GM12873 (cell line): ENCODE results near the gene MRPS6.

Source experiments
- TF ChIP-seq, protein P1 (sequence below): IDR thresholded peaks from 2 replicates; pipeline ENCODE4 v1.5.1; 2012; ENCODE audit warnings: low read depth, mild to moderate bottlenecking, moderate library complexity, low read length, control low read depth; ENCODE audit not compliant: insufficient read depth; ENCODE audit errors: missing control alignments

The MRPS6 gene

DNA sequence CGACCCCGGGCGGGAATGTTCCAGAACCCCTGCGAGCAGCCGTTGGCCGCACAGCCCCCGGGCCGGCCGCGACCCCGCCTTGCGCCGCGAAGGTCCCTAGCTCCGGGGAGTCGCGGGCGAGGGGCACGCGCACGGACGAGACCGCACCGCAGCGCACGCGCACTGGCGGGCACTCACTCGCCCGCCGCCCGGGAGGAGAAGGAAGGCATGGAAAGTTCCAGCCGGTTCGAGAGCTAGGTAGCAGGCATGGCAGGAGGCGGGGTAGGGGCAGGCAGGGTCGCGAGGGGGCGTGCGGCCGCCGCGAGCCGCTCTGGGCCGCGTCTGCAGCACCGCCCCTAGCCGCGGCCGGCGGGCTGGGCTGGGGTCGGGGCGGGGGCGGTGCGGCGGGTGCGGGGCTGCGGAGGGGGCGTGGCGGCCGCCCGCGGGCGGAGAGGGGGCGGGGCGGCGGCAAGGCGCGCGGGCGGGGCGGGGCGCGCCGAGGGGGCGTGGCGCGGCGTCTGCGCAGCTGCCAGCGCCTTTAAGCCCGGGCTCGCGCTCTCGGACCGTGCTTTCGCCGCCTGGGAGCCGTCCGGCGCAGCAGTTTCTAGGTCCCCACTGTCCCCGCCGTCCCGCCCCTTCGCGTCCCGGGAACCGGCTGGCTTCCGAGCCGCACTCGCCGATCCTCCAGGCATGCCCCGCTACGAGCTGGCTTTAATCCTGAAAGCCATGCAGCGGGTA is at the start of gene MRPS6, which contains the start of gene SLC5A3:
Gene MRPS6, plus strand, starts transcription at position 547 of the 717 bp plus-strand sequence. Its CDS starts 123 bp downstream, at position 670.
Gene SLC5A3, plus strand, starts transcription at position 547 of the 717 bp plus-strand sequence. CDS start 21,621 bp downstream, outside the sequence.
- TF ChIP-seq, protein P1, sequence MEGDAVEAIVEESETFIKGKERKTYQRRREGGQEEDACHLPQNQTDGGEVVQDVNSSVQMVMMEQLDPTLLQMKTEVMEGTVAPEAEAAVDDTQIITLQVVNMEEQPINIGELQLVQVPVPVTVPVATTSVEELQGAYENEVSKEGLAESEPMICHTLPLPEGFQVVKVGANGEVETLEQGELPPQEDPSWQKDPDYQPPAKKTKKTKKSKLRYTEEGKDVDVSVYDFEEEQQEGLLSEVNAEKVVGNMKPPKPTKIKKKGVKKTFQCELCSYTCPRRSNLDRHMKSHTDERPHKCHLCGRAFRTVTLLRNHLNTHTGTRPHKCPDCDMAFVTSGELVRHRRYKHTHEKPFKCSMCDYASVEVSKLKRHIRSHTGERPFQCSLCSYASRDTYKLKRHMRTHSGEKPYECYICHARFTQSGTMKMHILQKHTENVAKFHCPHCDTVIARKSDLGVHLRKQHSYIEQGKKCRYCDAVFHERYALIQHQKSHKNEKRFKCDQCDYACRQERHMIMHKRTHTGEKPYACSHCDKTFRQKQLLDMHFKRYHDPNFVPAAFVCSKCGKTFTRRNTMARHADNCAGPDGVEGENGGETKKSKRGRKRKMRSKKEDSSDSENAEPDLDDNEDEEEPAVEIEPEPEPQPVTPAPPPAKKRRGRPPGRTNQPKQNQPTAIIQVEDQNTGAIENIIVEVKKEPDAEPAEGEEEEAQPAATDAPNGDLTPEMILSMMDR, result no peak

DNA sequence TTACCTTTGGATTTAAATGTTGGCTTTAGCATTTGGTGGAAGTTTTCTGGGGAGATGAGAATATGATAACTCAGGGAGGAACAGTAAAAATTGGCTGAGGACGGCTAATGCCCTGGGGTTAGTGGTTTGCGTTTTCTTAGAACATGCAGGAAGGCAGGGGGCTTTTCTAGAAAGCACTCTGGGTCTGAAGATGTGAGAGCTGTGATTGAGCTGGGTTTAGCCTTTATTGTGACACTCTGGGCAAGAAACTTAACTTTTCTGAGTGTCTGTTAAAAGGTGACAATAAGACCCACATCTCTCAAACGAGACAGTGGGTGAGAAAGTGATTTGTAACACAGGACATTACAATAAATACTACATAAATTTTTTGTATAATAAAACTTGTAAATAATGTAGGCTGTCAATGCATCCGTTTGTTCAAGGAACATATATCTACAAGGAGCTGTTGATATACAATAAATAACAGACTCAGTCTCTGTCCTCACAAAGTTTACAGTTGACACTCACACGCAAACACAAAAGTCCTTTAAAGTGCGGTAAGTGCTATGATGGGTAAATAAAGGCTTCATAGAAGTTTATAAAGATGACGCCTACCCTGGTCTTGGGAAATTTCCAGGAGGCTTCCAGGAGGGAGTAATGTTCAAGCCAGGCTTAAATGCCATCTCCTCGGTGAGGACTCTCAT is 49.5 kb upstream of the MRPS6 start:
- TF ChIP-seq, protein P1, result no peak

DNA sequence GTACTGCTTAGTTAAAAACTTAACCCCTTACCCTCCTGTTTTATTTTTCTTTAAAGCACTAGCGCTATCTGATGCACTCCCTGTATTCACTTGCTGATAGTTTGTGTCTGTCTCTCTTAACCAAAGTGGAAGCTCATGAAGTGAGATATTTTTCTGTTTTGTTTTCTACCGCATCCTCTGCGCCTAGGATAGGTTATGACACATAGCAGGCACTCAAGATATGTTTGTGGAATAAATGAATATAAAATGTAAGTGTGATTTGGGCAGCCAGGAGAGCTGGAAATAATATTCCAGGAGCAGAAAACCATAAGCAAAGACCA is 49.0 kb upstream of the MRPS6 start:
- TF ChIP-seq, protein P1, result no peak

DNA sequence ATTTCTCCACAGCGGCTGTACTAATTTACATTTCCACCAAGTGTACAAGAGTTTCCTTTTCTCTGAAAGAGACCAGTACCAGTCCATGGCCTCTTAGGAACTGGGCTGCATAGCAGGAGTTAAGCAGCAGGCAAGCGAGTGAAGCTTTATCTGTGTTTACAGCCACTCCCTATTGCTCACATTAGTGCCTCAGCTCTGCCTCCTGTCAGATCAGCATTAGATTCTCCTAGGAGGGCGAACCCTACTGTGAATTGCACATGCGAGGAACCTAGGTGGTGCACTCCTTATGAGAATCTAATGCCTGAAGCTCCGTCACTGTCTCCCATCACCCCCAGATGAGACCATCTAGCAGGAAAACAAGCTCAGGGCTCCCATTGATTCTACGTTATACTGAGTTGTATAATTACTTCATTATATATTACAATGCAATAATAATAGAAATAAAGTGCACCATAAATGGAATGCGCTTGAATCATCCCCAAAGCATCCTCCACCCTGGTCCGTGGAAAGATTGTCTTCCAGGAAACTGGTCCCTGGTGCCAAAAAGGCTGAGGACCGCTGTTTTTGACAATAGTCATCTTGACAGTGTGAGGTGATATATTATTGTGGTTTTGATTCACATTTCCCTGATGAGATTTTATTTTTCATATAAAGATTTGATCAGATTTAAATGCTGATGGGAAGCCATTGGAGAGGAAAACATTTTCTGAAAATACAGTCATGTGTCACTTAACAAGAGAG is 45.5 kb upstream of the MRPS6 start:
- TF ChIP-seq, protein P1, result no peak

DNA sequence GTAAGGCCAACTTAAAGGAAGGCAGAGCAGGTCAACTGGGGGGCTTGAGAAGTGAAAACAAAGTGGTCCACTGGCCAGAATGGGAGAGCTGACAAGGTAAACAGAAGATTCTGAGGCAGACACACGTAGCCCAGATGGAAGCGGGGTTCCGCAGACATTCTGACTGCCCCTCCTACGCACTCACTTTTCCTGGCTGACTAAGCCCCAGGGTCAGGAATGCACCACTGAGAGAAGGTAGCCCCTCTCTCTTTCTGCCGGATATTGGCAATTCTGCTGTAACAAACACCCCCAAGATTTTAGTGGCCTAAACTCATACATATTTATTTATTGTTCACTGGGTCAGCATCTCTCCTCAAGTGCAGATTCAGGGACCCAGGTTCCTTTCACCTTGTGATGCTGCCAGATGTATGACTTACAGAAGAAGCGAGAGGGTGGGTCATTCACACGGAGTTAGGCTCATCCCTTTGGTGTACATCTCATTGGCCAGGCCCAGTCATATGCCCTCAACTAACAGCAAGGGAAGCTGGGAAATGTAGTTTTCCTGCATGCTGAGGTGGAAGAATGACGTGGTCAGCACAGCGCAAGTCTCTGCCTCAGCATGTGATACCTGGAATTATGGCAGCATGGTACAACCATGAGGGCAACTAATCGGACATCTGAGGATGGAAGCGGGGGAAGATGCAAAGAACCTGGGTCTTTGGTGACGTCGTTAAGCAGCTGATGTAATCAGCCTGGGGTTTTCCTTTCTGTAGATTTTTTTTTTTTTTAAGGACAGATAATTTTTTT is 43.4 kb upstream of the MRPS6 start:
- TF ChIP-seq, protein P1, result no peak

DNA sequence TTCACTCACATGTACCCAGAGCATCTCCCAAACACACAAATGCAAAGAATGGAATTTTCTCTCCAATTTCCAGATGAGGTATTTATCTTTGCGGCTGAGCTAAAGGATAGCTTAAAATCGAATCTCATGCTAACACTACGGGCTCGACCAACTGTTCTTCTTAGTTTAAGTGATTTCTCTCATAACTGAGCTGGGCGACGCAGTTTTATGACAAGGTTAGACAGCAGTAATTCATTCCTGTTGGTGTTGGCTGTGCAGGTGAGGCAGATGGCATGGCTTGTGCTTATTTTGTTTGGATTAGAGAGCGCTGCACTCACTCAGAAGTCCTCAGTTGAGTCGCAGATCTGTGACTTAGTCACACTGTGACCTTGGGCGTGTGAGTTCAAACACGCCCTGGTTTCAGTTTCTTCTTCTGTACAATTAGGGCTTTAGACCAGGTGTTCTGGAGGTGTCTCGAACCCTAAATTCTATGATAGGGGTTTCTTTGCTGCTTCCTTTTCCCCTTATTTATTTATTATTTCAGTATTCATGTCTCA is 41.5 kb upstream of the MRPS6 start:
- TF ChIP-seq, protein P1, result no peak
